HG02623 (cell line): ENCODE measurements around the gene DENND1A.

Experiments used
- ATAC-seq: cut with Tn5 transposase; IDR thresholded peaks from one replicate; pipeline ENCODE4 v1.9.1; 2021; ENCODE audit warnings: moderate library complexity; ENCODE audit not compliant: unreplicated experiment

The DENND1A gene

GRCh38 chr9:123689701-123690428, 240.1 kb downstream of the DENND1A start:
- ATAC-seq: no peak

DNA sequence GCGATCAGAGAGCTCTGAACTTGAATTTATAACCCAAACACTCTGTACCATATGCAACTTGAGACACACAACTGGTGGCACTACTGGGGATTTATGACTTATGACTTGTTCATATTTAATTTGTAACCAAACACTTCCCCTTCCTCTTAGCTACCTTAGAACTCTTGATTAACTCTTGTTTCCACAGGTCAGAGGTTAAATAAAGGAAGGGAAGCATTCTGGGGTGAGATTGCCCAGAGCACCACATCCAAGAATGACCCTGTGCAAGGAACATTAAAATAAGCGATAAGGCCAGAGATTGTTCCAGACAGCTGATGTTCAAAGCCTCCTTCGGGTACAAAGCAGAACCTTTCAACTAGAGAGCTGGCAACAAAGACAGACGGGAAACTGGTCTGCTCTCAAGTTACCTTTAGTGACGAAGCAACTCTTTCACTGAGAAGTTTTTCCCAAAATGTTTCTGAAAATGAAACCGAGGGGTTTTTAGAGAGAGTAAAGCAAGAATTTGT, 242.6 kb downstream of the DENND1A start:
- ATAC-seq: no peak

DNA sequence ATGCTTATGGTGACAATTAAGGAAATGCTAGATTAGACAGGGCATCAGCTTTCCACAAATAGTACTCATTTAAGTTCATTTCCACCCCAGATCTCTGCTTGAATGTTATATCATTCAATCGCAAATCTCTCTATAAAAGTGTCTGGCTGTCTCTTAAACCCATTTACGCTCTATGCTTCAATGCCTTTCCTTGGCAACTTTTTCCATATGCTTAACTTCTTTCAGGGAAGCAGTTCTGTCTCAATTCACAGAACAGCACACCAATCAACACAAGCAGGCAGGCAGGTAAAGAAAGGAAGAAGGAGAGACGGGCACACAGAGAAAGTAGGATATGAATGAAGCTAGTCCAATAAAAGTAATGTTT, 243.1 kb downstream of the DENND1A start:
- ATAC-seq: no peak

GRCh38 chr9:123686131-123686828, 243.6 kb downstream of the DENND1A start:
- ATAC-seq: no peak

DNA sequence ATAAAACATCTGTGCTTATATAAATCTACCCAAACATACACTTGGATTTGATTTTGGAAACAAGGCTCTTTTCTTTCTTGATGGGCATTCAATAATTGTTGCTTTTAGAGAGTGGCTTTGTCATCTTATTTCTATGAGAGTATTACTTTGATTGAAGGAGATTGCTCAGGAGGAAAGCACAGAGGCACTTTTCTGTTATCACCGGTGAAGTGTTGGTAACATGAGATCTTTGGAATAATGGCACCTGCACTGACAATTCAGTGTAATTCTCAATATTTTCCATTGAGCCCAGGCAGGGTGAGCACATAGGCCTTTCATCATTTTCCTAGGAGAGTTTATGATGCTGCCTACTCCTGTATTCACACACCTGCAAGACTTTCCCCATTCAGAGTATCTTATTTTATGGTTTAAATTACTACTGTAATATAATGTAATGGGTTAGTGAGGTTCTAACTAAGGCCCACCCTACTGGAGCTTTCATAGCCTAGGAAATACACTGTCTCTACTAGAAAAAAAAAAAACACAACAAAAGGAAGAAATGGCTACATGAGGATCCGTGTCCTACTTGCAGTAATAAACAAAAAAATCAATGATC, 244.3 kb downstream of the DENND1A start:
- ATAC-seq: no peak

DNA sequence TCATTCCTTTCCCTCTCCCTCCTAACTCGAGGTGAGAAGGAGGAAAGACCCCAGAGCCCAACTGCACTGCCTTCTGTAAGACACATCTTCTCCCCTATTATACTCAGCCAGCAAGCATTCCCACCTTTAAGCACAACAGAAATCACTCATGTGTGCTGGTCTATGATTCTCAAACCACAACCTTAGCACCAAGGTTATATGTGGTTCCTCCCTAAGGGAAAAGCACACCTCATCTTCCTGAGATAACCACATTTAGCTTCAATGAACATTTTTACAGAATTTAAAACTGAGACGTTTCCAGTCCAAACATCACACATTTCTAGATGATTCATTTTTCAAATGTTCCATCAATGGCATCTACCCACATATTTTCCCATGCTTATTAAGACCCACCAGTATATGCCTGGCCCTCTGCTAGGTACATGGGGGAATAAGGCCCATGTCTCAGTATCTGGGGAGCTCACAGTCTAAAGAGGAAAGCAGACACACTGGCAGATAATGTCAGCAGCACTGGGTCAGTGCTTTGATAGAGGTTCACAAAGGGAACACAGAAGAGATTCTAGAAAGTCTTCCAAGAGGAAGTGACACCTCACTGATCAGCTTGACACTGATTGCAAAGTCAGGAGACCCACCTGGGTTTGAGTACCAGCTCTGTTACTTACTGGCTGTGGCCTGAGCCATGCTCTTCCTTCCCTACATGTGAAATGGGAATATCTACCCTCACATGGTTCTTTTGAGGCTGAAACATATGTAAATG, 245.4 kb downstream of the DENND1A start:
- no peak for ATAC-seq

GRCh38 chr9:123682746-123683145, 247.2 kb downstream of the DENND1A start:
- no peak for ATAC-seq

- no peak for ATAC-seq
Observed at GRCh38 chr9:123680352-123680751, 249.6 kb downstream of the DENND1A start.

DNA sequence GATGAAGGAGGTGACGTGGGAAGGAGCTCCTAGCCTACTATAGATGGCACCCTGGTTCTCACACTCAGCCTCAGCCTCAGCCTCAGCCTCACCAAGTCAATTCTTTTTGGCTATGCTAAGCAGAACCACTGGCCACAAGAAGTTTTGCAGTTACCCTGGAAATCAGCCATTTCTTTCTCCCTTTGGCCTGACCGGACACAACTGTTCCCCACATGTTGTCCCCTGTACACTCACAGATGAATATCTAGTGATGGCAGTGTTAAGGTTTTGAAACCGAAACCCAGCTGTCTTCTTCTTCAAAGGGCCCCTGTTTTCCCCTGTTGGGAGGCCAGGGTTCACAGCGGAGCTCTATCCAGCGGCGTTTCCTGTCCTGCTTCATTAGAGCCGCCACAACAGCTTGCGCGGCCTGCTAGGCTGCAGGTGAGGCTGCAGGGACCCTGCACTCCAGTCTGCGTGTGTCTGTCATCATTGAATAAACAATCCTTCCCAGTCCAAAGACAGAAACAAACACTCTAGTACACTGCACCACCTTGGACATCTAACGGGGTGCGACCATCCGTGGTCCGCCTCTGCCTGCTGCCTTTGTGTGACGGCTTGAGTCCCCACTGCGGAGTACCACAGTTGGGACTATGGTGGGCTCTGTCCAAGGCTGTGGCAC, 250.5 kb downstream of the DENND1A start:
- ATAC-seq: peak; percentile 91

DNA sequence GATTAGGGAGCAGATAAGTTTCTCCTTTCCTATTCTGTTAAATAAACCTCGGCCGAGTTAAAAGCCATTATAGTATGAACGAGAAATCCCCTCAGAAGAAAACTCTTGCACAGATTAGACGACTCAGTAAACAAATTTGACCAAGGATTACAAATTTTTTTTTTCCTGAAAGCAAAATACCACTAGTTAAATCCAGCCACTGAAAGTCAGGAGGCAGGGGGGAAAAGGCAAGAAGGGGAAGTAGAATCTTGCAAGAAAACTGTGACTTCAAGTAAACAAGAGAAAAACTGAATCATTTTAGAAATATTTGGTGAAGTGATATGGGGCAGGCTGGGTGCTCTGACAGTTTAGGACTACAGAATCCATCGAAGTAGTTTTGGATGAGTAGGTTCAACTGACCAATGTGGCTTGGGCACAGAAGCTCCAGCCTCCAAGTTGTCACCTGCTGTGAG, 251.0 kb downstream of the DENND1A start:
- ATAC-seq: no peak

DNA sequence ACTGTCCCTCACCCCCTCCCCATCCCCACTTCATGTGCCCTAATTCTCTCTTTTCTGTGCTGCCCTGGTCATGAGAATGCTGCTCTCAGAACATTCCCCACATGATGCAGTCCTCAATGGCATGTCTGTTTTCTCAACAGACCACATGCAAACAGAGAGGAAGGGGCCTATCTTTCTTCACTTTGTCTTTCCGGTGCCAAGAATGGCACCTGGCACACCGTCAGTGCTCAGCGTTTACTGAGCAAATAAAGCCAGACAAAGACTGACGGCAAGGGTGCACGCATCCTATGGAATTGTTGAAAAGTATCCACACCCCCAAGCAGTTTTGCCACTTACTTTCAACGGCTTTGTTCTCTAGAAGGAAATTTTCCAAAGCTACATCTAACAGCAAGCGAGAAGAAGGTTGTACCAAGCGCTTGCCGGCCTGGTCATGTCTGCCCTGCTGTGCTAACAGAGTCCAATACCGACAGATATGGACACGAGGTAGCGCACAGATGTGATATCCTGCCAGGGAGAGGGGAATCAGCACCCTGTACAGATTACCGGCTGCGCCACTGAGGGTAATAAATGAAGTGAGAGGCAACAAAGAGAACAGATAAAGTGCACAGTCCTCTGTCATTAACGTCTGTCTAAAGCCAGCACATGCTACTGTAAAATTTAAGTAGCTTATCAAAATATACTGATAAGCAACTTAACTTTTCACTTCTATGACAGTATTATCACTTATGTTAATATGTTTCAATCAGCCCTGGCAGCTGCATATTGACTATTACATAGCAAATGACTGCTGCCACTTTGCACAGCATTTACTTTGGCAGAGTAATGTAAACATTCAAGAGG, 251.7 kb downstream of the DENND1A start:
- no peak for ATAC-seq

GRCh38 chr9:123676869-123677268, 253.1 kb downstream of the DENND1A start:
- no peak for ATAC-seq

GRCh38 chr9:123669346-123669745, 260.6 kb downstream of the DENND1A start:
- ATAC-seq: no peak

- no peak for ATAC-seq
Observed at GRCh38 chr9:123663529-123663928, 266.4 kb downstream of the DENND1A start.

DNA sequence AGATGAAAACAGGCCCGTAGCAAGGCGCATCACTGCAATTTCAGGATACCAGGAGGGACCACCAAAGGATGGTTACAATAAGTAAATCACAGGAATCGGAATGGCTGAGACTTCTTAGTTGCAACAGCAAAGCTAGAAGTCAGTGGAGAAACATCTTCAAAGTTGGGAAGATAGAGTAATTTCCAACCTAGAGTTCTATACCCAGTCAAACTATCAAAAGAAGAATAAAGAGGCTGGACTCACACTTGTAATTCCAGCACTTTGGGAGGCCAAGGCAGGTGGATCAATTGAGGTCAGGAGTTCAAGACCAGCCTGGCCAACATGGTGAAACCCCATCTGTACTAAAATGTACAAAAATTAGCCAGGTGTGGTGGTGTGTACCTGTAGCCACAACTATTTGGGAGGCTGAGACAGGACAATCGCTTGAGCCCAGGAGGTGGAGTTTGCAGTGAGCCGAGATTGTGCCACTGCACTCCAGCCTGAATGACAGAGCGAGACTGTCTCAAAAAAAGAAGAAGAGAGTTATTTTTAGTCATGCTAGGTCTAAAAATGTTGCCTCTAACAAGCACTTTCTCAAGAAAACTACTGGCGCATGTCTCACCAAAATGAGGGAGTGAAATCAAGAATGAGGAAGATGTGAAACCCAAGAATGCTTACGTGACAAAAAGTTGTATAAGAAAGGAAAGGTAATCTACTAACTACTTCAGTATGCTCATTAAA, 267.7 kb downstream of the DENND1A start:
- ATAC-seq: no peak

DNA sequence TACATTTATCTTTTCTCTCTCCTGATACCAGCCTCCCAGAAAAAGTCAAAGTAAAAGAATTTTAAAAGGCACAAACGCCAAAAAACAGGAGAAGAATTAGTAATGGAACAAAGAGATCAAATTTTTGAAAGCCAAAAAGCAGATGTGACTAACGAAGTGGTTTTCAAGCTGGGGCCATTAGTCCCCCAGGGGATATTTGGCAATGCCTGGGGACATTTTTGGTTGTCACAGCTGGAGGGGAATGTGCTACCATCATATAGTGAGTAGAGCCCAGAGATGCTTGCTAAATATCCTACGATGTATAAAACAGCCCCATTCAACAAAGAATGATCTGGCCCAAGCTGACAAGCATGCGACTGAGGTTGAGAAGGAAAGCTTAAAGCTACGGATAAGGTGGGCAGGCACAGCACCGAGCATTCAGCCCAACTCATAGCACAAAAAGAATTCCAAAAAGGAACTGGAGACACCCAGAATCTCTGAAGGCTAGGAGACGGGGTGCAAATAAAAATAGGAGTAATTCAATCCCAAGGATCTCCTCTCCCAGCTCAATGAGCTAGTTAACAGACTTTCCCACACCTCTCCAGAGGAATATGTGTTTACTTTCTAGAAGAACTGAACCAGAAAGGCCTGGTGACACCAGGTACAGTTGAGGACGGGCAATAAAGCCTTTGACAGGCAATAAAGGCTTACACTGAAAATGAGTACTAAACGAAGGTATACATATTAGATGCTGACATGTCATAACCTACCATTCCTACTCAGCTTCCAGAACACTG, 269.0 kb downstream of the DENND1A start:
- ATAC-seq: no peak

DNA sequence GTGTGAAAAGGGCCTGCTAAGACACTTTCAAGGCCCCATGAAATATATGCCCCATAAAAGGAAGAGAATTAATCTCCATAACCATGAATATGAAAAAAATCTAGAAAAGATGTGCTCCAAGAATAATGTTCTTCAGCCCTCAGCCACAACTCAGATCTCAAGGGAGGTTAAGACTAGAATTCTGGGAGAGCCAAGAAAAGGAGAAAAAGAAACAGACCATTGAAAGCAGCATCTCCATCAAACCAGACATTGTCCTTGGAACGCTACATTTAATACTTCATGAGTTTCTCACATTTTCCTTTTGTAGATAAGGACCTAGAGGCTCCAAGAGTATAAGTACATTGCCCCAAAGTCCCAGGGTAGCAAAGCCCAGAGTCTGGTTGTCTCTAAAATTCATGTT, 270.6 kb downstream of the DENND1A start:
- ATAC-seq: no peak

DNA sequence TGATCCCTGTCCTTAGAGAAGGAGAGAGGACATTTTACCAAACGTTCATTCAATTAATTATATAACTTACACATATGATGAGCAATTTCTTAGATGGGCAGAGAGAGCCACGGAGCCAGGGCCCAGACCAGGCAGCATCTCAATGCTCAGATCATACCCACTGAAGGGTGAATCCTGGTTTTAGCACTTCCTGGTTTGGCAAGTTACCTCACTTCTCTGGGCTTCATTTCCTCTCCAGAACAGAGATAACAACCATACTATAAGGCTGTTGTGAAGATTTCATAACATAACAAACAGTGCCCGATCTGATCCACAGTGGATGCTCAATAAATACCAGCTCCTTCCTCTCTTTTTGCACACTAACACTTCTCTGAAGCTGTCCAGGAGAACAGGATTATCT, 271.1 kb downstream of the DENND1A start:
- ATAC-seq: no peak
